ENCODE data around the gene PLEKHG5.

GRCh38 chr1:6519935-6520671 lies 28.6 kb upstream of the PLEKHG5 start:
- no peak for TF ChIP-seq POLR2A (IDR thresholded peaks at IDR 0.05)
- TF ChIP-seq CTCF (IDR thresholded peaks at IDR 0.05): no peak

Measured in lower leg skin (tissue), 3 donors.